WTC11 (cell line): ENCODE data around the gene APMAP.

Experiments
- ATF1 ChIP-seq: sonication (generic); formaldehyde crosslinking; IDR thresholded peaks from 2 replicates; pipeline ENCODE4 v1.8.1; 2023; ENCODE audit warnings: mild to moderate bottlenecking, moderate library complexity, missing genetic modification reagents
- CTCF ChIP-seq: fragments of 200-600 bp; IDR thresholded peaks from 2 replicates; pipeline ENCODE4 v1.8.0; 2022; ENCODE audit warnings: antibody characterized with exemption
- HMGXB4 ChIP-seq: sonication (generic); formaldehyde crosslinking; IDR thresholded peaks from 2 replicates; pipeline ENCODE4 v1.8.1; 2023; ENCODE audit warnings: mild to moderate bottlenecking, moderate library complexity, missing genetic modification reagents
- JUN ChIP-seq: sonication (generic); formaldehyde crosslinking; IDR thresholded peaks from 2 replicates; pipeline ENCODE4 v1.8.0; 2023; ENCODE audit warnings: mild to moderate bottlenecking, missing genetic modification reagents
- MYBL2 ChIP-seq: sonication (generic); formaldehyde crosslinking; IDR thresholded peaks from 2 replicates; pipeline ENCODE4 v1.8.1; 2023; ENCODE audit warnings: mild to moderate bottlenecking, moderate library complexity, missing genetic modification reagents
- NR2C2 ChIP-seq: sonication (generic); formaldehyde crosslinking; IDR thresholded peaks from 2 replicates; pipeline ENCODE4 v1.8.0; 2022; ENCODE audit warnings: mild to moderate bottlenecking, missing genetic modification reagents
- PRDM15 ChIP-seq: sonication (generic); formaldehyde crosslinking; IDR thresholded peaks from 2 replicates; pipeline ENCODE4 v1.8.0; 2022; ENCODE audit warnings: missing genetic modification reagents
- ZNF232 ChIP-seq: sonication (generic); formaldehyde crosslinking; IDR thresholded peaks from 2 replicates; pipeline ENCODE4 v1.8.0; 2022; ENCODE audit warnings: mild to moderate bottlenecking, missing genetic modification reagents

- TF ChIP-seq MYBL2 (CRISPR knock-in tag) (no peak), CTCF (no peak), NR2C2 (CRISPR knock-in tag) (no peak), HMGXB4 (CRISPR knock-in tag) (no peak), ZNF232 (CRISPR knock-in tag) (no peak), JUN (CRISPR knock-in tag) (no peak), PRDM15 (no peak), ATF1 (CRISPR knock-in tag) (no peak)
These were observed 14.0 kb downstream of the APMAP start for GRCh38 chr20:24978513-24978912.
